Stimulated activated CD8-positive, alpha-beta memory T cell treated with anti-CD3 and anti-CD28 coated beads, Interleukin-7, amount 100 ng/mL, for 48 hours (primary cell): ENCODE results near the gene SLC6A2.
A peak's percentile ranks its signal among the peaks of the same experiment; 100 is the strongest.

Experiments used
- DNase-seq, 2 donors: peaks; one replicate each; pipeline ENCODE4 v3.0.0-alpha.2; 2020; ENCODE audit warnings: low read depth in 1 of 2; ENCODE audit errors: extremely low read depth in 1 of 2

The SLC6A2 gene

DNA sequence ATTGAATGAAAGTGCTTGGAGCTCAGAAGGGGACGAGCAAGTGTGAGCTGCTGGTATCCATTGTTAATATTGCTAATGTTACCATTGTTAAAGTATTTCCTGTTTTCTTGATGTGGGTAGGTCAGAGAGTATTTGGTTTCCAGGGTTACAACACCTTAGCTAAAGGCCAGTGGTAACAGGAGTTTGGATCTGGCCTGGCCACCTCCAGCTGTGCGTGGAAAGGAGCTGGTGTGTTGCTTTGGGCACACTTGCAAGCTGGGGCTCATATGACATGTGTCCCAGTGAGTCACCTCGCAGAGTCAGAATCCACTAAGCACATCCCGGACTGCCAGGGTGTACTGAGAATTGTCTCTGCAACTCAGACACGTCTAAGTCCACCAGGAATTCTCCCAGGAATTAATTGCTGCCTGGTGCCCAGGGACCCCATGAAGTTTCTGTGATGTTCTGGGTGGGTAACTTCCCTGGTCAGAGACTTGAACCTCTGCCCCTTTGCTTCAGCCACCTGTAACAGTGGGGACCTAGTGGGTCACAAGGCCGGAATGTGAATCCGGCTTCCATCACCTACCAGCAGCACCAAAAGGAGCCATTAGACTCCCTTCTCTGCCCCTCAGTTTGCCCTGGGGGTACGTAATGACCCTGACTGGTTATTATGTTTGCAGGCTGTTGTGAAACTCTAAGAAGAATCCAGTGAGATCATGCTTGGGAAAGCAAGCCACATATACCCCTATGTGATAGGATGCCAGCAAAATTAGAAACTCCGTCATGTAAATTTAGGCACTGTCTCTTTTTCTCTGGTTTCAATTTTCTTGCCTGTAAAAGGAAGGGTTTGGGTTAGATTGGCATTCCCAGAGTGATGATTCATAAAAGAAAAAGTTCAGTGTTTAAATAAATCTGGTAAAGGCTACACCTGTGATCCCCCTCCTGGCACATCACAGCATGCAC lies 12.8 kb downstream of the SLC6A2 start:
- DNase-seq, result no peak

DNA sequence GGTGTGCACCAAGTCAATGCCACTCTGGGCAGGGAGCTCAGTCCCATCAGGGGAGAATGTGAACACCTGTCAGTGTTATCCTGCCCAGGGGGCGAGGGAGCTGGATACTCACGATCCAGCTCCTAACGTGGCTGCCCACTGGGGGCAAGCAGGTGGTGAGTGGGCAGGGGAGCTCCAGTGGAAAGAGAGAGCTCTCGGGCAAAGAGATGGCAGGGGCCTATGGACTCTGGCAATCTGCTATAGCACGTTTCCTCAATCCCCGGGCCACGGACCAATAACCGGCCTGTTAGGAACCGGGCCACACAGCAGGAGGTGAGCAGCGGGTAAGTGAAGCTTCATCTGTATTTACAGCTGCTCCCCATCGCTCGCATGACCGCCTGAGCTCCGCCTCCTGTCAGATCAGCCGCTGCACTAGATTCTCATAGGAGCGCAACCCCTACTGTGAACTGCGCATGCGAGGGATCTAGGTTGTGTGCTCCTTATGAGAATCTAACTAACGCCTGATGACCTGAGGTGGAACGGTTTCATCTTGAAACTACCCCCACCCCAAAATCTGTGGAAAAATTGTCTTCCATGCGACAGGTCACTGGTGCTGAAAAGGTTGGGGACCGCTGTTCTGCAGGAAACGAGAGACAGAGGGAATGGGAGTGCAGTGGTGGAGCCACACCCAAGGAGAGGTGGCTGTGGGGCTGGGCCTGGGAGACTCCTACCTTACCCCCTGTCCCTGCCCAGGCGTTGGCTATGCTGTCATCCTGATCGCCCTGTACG lies 15.6 kb downstream of the SLC6A2 start:
- DNase-seq, result no peak

DNA sequence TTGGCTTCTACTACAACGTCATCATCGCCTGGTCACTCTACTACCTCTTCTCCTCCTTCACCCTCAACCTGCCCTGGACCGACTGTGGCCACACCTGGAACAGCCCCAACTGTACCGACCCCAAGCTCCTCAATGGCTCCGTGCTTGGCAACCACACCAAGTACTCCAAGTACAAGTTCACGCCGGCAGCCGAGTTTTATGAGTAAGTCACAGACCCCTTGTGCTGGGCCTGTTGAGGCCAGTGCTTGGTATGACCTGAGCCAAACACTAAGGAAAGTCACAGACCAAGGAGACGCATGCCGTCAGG lies 16.1 kb downstream of the SLC6A2 start:
- no peak for DNase-seq

DNA sequence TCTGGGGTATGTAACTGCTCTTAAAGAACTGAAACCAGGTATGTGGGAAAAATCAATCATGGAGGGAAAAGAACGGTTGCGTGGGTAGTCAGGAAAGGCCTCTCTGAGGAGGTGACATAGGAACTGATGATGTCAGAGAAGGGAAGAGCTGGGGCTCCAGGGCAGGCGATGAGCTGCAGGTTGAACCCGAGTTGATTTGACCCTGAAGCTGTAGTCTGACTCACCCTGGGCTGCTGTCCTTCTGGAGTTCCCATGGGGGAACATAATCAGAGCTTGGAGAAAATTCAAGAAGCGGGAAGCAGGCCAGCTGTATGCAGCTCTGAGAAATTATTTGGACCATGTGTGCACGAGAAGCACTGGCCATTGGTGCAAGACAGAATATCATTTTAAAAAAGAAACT lies 16.7 kb downstream of the SLC6A2 start:
- DNase-seq, result no peak

DNA sequence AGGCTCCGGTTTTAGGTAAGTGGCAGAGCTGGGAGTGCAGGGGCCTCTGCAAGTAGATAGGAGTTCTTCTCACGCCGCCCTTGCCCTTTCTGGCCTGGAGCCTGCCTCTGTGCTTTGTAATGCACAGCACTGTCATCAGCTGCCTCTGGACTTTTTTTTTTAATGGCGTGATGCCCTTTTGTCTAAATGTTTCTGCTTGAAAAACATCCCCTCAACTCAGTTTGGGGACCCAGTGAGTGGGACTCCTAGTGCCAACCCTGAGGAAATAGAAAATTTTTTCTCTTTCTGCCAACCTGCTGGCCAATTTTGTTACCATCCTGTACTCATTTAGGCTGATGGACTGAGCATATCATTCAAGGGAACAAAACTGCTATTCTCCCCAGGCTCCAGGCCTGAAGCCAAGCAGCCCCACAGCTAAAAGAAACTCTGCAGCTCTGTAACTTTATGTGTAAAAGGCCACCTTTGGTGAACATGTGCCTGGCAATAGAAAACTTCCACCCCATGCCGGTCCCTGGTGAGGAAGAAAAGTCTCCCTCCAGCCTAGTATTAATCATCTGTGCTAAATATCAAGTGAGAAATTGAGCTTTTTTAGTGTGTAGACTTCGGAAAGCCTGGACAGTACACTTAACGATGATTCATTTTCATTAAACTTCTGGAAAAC lies 22.5 kb downstream of the SLC6A2 start:
- no peak for DNase-seq

DNA sequence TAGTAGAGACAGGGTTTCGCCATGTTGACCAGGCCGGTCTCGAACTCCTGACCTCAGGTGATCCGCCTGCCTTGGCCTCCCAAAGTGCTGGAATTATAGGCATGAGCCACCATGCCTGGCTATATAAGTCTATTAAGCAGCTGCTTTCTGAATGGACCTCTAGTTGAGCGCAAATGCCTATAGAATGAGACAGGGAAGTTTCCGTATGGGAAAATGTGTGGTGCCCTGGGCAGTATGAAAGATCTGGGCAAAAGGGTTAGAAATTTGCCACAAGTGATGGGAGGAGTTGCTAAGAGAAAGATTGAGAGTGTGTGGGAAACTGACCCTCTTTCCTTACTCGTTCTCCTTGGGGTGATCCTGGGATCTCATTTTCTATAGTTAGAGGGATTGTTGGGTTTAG lies 26.3 kb downstream of the SLC6A2 start:
- no peak for DNase-seq

DNA sequence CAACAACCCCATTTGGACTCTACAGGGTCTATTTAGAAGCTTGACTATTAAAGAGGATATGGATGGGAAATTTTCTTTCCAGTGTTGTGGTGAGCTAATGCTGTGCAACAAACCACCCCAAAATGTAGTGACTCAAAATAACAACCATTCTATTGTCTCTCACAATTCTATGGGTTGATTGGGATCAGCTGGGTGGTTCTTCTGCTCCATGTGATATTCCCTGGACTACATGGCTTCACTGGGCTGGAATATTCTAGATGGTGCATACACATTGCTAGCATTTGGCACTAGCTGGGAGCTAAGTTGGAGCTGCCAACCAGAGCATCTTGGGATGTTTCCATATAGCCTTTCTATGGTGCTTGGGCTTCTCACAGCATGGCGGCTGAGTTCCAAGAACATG lies 30.2 kb downstream of the SLC6A2 start:
- no peak for DNase-seq

DNA sequence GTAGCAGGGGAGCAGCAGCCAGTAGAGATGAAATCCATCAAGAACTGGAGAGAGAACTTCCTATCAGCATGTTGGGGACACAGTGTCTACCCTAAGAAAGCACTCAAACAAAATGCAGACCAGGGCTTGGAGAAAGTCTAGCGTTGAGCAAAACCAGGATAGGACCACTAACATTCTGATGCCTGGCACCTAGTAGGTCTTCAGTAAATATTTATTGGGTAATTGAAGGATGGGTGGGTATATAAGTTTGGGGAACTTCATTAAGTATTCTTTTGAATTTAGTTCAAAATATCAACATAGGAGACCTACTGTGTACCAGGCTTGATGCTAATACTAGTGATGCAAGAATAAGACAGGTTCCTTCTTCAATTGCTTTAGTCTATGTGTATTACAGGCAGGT lies 30.9 kb downstream of the SLC6A2 start:
- DNase-seq, result no peak

DNA sequence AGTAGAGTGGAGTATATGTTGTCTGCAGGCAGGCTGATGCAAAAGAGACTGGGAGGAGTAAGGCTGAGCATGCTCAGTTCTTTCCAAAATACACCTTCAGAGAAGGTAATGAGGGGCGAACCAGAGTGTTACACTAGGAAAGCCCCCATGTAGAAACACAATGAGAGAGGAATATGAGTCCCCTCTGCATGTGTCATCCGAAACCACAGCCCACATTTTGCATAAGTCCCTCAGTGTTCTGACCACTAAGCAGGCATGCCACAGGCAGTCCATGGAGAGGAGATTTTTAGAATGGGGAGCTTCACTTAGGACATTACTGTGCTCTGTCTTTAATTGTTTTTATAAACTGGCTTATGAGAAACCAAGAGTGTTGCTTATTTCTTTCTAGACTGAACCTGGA lies 32.0 kb downstream of the SLC6A2 start:
- no peak for DNase-seq

DNA sequence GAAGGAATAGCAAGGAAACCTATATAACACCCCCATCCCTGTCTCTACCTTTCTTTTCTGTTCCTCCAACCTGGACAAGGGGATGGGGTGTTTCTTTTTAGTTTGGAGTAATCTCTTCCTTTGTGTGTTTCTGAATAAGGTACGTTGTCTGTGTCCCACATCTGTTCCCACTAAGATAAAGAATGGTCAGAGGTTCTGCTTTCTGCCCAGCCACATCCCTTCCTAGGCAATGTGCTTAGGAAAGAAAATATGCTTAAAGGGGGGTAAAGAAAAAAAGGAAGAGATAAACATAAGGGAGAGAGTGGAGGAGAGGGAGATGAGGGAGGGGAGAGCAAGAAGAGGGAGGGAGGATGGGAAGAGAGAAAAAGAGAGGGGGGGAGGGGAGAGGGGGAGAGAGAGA lies 35.1 kb downstream of the SLC6A2 start:
- DNase-seq, result no peak

DNA sequence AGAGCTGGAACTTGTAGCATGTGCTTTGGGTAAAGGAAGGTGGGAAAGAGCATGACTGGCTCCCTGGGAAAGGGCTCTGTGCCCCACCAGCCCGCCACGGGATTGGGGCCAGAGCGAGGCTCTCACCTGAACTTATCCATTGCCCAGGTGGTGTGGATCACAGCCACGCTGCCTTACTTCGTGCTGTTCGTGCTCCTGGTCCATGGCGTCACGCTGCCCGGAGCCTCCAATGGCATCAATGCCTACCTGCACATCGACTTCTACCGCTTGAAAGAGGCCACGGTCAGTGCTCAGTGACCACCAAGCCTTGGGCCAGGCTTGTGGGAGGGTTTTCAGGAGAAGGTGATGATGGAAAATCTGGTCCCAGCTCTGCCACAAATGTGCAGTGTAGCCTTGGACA lies 36.0 kb downstream of the SLC6A2 start:
- DNase-seq, result no peak

DNA sequence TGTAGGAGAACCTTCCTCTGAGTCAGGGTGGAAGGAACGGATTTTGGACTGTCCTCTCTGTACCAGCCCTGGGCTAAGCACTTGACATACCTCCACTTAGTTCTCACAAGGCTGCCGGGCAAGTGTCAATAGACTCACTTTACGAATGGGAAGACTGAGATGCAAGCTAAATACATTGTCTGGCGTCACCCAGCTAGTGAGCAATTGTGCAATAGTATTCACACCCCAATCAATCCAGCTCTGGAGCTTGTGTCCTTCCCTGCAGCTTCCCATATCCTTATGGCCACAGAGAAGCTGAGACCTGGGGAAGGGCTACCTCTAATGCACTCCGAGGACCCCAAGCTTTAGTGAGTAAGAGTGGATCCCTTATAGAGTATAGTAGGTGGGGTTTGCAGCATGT lies 39.8 kb downstream of the SLC6A2 start:
- no peak for DNase-seq

DNA sequence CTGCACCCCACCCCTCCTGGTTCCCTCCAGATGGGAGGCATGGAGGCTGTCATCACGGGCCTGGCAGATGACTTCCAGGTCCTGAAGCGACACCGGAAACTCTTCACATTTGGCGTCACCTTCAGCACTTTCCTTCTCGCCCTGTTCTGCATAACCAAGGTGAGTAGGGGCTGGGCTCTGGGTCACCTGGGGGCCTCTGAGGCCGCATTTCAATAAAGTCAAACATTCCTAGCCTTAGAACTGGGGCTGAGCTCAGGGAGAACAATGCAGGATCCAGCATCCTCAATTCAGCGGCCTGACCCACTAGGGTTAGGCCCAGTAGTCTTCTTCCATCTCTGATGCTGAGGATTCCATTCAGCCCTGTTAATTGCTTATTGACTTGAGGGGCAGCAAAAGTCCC lies 42.1 kb downstream of the SLC6A2 start:
- no peak for DNase-seq

DNA sequence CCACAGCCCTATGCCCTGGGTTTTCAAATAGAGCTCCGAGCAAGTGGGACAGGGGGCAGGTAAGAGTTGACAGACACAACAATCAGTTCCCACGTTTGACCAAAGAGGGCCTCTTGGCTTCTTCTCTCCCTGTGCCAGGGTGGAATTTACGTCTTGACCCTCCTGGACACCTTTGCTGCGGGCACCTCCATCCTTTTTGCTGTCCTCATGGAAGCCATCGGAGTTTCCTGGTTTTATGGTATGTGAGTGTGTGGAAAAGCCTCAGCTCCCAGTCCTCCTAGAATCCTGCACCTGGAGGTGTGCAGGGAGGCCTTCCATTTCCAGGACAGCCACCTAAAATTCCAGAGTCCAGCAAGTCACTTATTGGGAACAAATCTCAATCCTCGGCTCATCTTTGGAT lies 42.5 kb downstream of the SLC6A2 start:
- DNase-seq, result no peak

DNA sequence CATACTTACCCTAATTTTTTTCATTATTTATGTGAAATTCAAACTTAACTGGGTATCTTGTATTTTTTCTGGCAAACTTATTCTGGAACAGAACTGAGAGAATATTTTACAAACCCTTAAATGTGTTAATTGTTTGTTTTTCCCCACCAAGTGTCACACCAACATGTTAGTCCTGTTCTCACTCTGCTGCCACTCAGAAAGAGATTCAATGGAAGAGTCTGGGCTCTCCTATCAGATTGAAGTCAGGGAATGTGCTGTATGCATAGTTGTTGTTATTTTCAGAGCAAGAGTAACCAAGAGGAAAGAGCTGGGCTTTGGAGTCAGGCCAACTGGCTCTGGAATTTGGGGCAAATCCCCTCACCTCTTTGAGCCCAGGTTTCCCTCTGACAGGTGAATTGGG lies 43.2 kb downstream of the SLC6A2 start:
- DNase-seq, result no peak

DNA sequence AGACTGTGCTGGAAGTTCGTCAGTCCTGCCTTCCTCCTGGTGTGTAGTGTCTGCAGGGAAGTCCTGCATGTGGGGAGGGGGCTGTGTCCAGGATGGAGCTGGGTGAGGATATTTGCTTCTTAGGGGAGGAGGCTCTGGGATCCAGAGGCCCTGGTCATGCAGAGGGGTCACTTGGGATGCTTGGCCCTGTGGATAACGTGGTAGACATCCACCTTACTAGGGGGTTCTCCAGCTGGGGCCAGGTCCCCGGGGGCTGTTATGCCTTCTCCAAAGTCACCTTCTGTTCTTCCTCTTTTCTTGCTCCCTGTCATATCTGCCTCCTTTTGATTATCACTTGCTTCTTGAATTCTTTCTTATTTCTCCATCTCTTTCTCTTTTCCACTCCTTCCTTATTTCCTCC lies 43.8 kb downstream of the SLC6A2 start:
- no peak for DNase-seq

DNA sequence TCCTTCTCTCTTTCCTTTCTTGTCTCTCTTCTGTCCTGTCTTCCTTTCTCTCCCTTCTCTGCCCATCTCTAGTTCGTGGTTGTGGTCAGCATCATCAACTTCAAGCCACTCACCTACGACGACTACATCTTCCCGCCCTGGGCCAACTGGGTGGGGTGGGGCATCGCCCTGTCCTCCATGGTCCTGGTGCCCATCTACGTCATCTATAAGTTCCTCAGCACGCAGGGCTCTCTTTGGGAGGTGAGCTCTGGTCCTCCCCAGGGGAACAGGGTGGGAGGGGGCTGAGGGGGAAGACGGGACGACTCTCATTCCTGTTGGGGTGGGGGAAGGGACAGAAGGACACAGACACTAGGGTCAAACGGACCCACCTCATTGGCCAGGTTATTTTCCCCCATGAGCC lies 44.3 kb downstream of the SLC6A2 start:
- no peak for DNase-seq

DNA sequence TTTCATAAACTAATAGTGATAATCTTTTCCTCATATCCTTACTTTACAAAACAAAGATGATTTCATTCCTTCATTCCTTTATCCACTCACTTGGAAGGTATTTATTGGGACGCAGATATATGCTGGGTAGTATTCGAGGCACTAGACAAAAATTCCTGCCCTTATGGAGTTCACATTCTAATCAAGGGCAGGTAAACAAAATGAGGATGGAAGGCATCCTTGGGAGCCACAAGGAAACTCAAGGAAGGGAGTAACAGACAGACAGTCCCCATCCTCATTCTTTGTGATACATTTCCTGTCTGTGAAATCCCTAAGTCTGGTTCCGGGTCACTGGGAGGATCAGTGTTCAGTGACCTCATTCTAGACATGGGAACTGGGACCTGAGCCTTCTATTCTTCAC lies 45.2 kb downstream of the SLC6A2 start:
- DNase-seq, result no peak

DNA sequence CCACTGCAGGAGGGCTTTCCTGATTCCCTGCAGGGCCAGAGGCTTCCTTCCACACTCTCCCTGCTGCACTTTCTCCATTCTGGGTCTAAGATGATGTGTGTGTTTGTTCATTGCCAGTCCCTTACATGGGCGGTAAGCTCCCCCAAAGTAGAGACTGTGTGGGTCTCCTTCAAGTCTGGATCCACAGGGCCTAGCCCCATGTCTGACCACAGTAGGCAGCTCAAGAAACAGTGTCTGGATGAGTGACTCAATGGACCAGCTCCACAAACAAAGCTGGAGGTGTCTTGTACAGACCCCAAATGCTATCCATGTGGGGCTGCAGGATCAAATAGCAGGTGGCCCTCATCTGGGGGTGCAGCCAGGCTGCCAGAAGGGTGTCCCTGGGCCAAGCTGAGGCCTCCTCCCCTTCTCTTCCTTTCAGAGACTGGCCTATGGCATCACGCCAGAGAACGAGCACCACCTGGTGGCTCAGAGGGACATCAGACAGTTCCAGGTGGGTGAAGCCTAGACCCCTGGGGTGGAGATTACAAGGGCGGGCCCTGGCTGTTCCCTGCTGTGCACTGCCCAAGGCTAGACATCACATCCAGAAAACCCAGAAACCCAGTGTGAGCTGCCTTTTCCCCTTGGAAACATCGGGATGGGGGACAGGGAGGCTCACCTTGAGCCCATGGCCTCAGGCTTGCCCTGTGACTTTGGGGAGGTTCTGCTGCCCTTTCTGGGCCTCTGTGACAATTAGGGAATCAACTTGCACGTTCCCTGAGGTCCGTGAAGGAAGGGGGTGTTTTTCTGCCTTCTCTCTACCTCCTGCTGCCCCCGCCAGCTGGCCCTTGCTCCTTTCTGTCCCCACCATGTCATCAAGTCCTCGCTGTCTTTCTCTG lies 45.9 kb downstream of the SLC6A2 start:
- DNase-seq, result peak; percentile 6

DNA sequence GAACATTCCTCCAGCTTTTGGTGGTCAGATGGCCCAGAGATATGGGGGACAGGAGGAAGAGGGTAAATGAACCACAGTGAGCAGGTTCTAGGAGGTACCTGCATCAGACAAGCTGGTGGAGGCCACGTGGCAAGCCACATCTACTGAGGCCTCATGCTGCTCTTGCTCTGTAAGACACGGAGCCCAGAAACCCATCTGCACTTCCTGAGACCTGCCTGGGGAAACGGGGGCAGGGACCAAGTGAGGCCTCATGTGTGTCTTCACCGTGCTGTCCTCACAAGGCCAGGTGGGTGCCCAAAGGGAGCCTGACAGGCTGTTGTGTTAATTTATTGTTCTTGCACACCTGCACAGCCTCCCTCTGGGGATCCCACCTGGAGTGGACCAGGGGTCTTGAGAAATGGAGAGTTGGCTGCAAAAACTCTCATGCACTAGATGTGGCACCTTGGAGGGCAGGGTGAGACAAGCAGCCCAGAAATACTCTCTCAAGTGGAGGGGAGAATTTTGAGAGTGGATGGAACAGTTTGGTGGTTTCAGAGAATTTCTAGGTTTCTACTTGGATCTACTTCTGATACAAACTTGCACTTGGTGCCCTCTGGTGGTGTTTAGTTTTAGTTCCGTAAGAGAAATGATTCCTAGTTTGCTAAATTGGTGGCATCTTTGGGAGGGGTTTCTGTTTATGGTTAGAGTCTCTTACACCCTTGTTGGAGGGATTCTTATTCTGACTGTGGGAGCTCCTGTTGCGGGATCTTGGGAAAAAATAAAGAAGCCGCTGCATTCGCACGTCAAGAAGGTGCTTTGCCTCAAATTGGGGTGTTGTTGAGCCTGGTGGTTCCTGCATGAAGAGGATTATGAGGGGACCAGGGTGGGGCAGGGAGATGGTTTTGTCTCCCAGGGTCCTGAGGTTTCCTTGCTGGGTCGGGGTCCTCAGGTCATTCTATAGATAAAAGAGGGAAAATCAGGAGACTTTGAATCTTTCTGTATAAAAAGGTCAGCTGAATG lies 47.5 kb downstream of the SLC6A2 start:
- DNase-seq, result no peak
